OCI-LY3 (cell line): ENCODE results near the gene TM4SF1.

Source experiments
- H2AFZ ChIP-seq: fragments of 200-600, 300-600 bp; shearing (Covaris generic); 2 replicates; pipeline ENCODE4 v1.6.0; 2014; ENCODE audit warnings: antibody characterized with exemption, low read depth, low read length
- H3K27ac ChIP-seq: fragments of 200-600, 300-600 bp; sonication (generic); 2 replicates; pipeline ENCODE4 v1.5.1; 2014; ENCODE audit warnings: mild to moderate bottlenecking, low read length, moderate library complexity, mixed read lengths
- H3K27me3 ChIP-seq: fragments of 200-600, 300-600 bp; sonication (generic); 2 replicates; pipeline ENCODE4 v1.6.1; 2014; ENCODE audit warnings: low read depth, low read length, mixed read lengths
- H3K36me3 ChIP-seq: fragments of 200-600, 300-600 bp; sonication (generic); replicated peaks from 2 replicates; pipeline ENCODE3; 2014; ENCODE audit warnings: low read depth, low read length, mixed read lengths
- H3K4me1 ChIP-seq: fragments of 300-600, 200-600 bp; sonication (generic); 2 replicates; pipeline ENCODE4 v1.6.1; 2014; ENCODE audit warnings: low read length, mixed read lengths
- H3K4me2 ChIP-seq: fragments of 200-600, 300-600 bp; sonication (generic); 2 replicates; pipeline ENCODE4 v1.6.1; 2014; ENCODE audit warnings: low read length, mixed read lengths
- H3K4me3 ChIP-seq: fragments of 300-600, 200-600 bp; sonication (generic); 2 replicates; pipeline ENCODE4 v1.5.1; 2014; ENCODE audit warnings: antibody characterized with exemption, mild to moderate bottlenecking, low read length, moderate library complexity
- H3K79me2 ChIP-seq: fragments of 300-600, 200-600 bp; shearing (Covaris generic); 2 replicates; pipeline ENCODE4 v1.6.1; 2014; ENCODE audit warnings: mild to moderate bottlenecking, low read length, mixed read lengths
- H3K9ac ChIP-seq: fragments of 300-600, 200-600 bp; shearing (Covaris generic); 2 replicates; pipeline ENCODE4 v1.6.0; 2014; ENCODE audit warnings: mild to moderate bottlenecking, low read length, moderate library complexity
- H3K9me3 ChIP-seq: fragments of 200-600, 300-600 bp; shearing (Covaris generic); 2 replicates; pipeline ENCODE4 v1.6.1; 2014; ENCODE audit warnings: low read length, mixed read lengths; ENCODE audit not compliant: insufficient read depth
- H4K20me1 ChIP-seq: fragments of 200-600, 300-600 bp; sonication (generic); 2 replicates; pipeline ENCODE4 v1.6.1; 2016; ENCODE audit warnings: low read length, mixed read lengths; ENCODE audit not compliant: insufficient read depth
- EZH2phosphoT487 ChIP-seq: fragments of 200-600 bp; shearing (Covaris generic); IDR thresholded peaks from 2 replicates; pipeline ENCODE4 v1.6.1; 2018; ENCODE audit warnings: antibody characterized with exemption, mixed run types, low read depth
- TF ChIP-seq, protein P1 (sequence below): fragments of 200-600, 300-600 bp; sonication (generic); IDR thresholded peaks from 2 replicates; pipeline ENCODE4 v1.5.1; 2014; ENCODE audit warnings: antibody characterized with exemption, low read length, low read depth

TM4SF1 gene

GRCh38 chr3:149401212-149401925, 23.9 kb upstream of the TM4SF1 start:
- TF ChIP-seq, protein P1, sequence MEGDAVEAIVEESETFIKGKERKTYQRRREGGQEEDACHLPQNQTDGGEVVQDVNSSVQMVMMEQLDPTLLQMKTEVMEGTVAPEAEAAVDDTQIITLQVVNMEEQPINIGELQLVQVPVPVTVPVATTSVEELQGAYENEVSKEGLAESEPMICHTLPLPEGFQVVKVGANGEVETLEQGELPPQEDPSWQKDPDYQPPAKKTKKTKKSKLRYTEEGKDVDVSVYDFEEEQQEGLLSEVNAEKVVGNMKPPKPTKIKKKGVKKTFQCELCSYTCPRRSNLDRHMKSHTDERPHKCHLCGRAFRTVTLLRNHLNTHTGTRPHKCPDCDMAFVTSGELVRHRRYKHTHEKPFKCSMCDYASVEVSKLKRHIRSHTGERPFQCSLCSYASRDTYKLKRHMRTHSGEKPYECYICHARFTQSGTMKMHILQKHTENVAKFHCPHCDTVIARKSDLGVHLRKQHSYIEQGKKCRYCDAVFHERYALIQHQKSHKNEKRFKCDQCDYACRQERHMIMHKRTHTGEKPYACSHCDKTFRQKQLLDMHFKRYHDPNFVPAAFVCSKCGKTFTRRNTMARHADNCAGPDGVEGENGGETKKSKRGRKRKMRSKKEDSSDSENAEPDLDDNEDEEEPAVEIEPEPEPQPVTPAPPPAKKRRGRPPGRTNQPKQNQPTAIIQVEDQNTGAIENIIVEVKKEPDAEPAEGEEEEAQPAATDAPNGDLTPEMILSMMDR: no peak
- Histone ChIP-seq H3K36me3 (no peaks in the 10 kb centered on the region), H3K9me3 (no peaks in the 10 kb centered on the region), H3K4me1 (no peaks in the 10 kb centered on the region), H3K27me3 (no peaks in the 10 kb centered on the region), H3K79me2 (no peaks in the 10 kb centered on the region), H2AFZ (no peak overlapping the region), H3K4me3 (no peak overlapping the region), H3K27ac (no peak overlapping the region), H3K9ac (no peak overlapping the region), H4K20me1 (no peaks in the 10 kb centered on the region), H3K4me2 (no peak overlapping the region)

DNA sequence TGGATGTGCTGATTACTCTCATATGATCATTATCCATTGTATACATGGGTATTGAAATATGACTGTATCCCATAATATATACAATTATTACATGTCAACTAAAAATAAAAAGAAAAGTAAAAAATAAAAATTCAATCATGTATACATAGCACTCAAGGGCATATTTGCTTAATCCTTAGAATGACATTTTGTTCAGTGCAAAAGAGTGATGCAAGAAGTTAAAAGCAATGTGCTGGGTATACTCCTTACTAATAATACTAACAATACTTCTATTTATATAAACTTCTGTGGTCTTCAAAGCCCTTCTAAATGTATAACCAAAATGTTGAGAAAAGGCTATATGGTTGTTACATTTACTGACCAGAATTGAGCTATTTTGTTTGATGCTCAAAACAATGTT, 23.2 kb upstream of the TM4SF1 start:
- H3K4me2 ChIP-seq: no peak overlapping the region
- TF ChIP-seq EZH2phosphoT487: no peak
- TF ChIP-seq, protein P1: no peak
- H3K27me3 ChIP-seq: no peaks in the 10 kb centered on the region
- no peaks in the 10 kb centered on the region for H4K20me1 ChIP-seq
- H2AFZ ChIP-seq: no peak overlapping the region
- no peaks in the 10 kb centered on the region for H3K4me1 ChIP-seq
- H3K27ac ChIP-seq: no peak overlapping the region
- no peaks in the 10 kb centered on the region for H3K79me2 ChIP-seq
- no peak overlapping the region for H3K4me3 ChIP-seq
- H3K9me3 ChIP-seq: no peaks in the 10 kb centered on the region
- H3K36me3 ChIP-seq: no peaks in the 10 kb centered on the region
- H3K9ac ChIP-seq: no peak overlapping the region

GRCh38 chr3:149398296-149398695, 20.8 kb upstream of the TM4SF1 start:
- Histone ChIP-seq H3K9ac (no peak overlapping the region), H3K4me3 (no peak overlapping the region), H2AFZ (no peak overlapping the region), H3K79me2 (no peaks in the 10 kb centered on the region), H3K27me3 (no peaks in the 10 kb centered on the region), H3K27ac (no peak overlapping the region), H3K4me2 (no peak overlapping the region), H3K9me3 (no peaks in the 10 kb centered on the region), H3K36me3 (no peaks in the 10 kb centered on the region), H3K4me1 (0 out of 2 replicates have a peak, but pooled peaks cover 3% of the 10 kb centered on the region), H4K20me1 (no peaks in the 10 kb centered on the region)
- no peak for TF ChIP-seq EZH2phosphoT487
- TF ChIP-seq, protein P1: no peak

GRCh38 chr3:149397528-149397927, 20.1 kb upstream of the TM4SF1 start:
- TF ChIP-seq, protein P1: no peak
- TF ChIP-seq EZH2phosphoT487: no peak
- H2AFZ ChIP-seq: no peak overlapping the region
- no peak overlapping the region for H3K4me2 ChIP-seq
- H4K20me1 ChIP-seq: no peaks in the 10 kb centered on the region
- H3K4me3 ChIP-seq: no peak overlapping the region
- H3K79me2 ChIP-seq: no peaks in the 10 kb centered on the region
- no peaks in the 10 kb centered on the region for H3K36me3 ChIP-seq
- H3K9me3 ChIP-seq: no peaks in the 10 kb centered on the region
- no peaks in the 10 kb centered on the region for H3K27me3 ChIP-seq
- H3K27ac ChIP-seq: no peak overlapping the region
- 0 out of 2 replicates have a peak, but pooled peaks cover 3% of the 10 kb centered on the region for H3K4me1 ChIP-seq
- H3K9ac ChIP-seq: no peak overlapping the region
